ENCODE measurements around the gene TXNL4A. TPM values are rescaled to one million over a fixed set of nuclear protein-coding genes. Genes with fewer than 3 reads are reported as not detected.

The TXNL4A gene
- total and polyA plus RNA-seq, 3 donors from 2014 or later, result 37.4 to 158 (median 47.0) TPM

- Histone ChIP-seq H3K4me1 (no peaks in the 10 kb centered on the region), H3K4me3 (no peak overlapping the region), H3K27ac (no peak overlapping the region), H3K36me3 (ENCODE audit: low read depth, missing control alignments) (no peaks in the 10 kb centered on the region), H3K9me3 (no peaks in the 10 kb centered on the region), H3K27me3 (no peaks in the 10 kb centered on the region)
- 93 to 96% methylated on average over 11 of the region's 11 CpGs for WGBS, 2 donors
- peak; percentile 8 for DNase-seq
- intact Hi-C loops (cut with DNase I; ENCODE audit: low total_unique reads), result no loop called here
- TF ChIP-seq, protein P1, sequence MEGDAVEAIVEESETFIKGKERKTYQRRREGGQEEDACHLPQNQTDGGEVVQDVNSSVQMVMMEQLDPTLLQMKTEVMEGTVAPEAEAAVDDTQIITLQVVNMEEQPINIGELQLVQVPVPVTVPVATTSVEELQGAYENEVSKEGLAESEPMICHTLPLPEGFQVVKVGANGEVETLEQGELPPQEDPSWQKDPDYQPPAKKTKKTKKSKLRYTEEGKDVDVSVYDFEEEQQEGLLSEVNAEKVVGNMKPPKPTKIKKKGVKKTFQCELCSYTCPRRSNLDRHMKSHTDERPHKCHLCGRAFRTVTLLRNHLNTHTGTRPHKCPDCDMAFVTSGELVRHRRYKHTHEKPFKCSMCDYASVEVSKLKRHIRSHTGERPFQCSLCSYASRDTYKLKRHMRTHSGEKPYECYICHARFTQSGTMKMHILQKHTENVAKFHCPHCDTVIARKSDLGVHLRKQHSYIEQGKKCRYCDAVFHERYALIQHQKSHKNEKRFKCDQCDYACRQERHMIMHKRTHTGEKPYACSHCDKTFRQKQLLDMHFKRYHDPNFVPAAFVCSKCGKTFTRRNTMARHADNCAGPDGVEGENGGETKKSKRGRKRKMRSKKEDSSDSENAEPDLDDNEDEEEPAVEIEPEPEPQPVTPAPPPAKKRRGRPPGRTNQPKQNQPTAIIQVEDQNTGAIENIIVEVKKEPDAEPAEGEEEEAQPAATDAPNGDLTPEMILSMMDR (IDR thresholded peaks at IDR 0.05), result no peak
- no peak for TF ChIP-seq POLR2A (IDR thresholded peaks at IDR 0.05)
Observed at GRCh38 chr18:79926306-79926705, 62.1 kb downstream of the TXNL4A start.

GRCh38 chr18:79924814-79925731 lies 63.3 kb downstream of the TXNL4A start:
- no peaks in the 10 kb centered on the region for H3K27me3 ChIP-seq
- H3K27ac ChIP-seq, result no peak overlapping the region
- no peaks in the 10 kb centered on the region for H3K9me3 ChIP-seq
- H3K4me1 ChIP-seq, result no peaks in the 10 kb centered on the region
- 61 to 66% methylated on average over 25 of the region's 25 CpGs for WGBS, 2 donors
- no peak for TF ChIP-seq POLR2A (IDR thresholded peaks at IDR 0.05)
- TF ChIP-seq, protein P1 (IDR thresholded peaks at IDR 0.05), result no peak
- intact Hi-C loops (cut with DNase I; ENCODE audit: low total_unique reads), result no loop called here
- no peak overlapping the region for H3K4me3 ChIP-seq
- peak; percentile 81 for DNase-seq
- no peaks in the 10 kb centered on the region for H3K36me3 ChIP-seq (ENCODE audit: low read depth, missing control alignments)

DNA sequence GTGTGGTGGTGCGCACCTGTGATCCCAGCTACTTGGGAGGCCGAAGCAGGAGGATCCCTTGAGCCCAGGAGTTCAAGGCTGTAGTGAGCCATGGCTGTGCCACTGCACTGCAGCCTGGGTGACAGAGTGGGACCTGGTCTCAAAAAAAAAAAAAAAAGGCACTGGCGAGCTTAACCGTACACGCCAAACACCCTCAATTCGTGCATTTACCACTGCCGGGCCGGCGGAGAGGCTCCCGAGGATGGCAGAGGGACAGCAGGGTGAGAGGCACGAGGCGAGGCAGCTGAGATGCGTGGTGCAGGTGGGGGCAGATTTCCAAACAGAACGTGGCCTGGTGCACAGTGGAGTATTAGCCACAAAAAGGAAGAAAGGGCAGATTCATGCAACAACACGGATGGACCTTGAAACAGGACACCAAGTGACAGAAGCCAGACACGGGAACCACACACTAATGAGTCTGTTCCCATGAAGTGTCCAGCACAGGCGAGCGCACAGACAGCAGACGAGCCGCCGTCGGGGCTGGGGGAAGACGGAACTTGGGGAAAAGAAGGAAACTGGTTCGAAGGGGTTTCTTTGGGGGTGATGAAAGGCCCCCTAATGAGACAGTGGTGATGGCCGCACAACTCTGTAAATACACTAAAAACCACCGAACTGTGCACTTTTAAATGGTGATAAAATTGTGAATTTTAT lies 64.3 kb downstream of the TXNL4A start:
- intact Hi-C loops (cut with DNase I; ENCODE audit: low total_unique reads), result no loop called here
- no peaks in the 10 kb centered on the region for H3K36me3 ChIP-seq (ENCODE audit: low read depth, missing control alignments)
- DNase-seq, result peak; percentile 11
- H3K27ac ChIP-seq, result no peak overlapping the region
- no peak for TF ChIP-seq POLR2A (IDR thresholded peaks at IDR 0.05)
- TF ChIP-seq, protein P1 (IDR thresholded peaks at IDR 0.05), result no peak
- no peak overlapping the region for H3K4me3 ChIP-seq
- 94 to 96% methylated on average over 26 of the region's 26 CpGs for WGBS, 2 donors
- H3K9me3 ChIP-seq, result no peaks in the 10 kb centered on the region
- H3K4me1 ChIP-seq, result no peaks in the 10 kb centered on the region
- no peaks in the 10 kb centered on the region for H3K27me3 ChIP-seq

- Histone ChIP-seq H3K27ac (no peak overlapping the region), H3K27me3 (no peaks in the 10 kb centered on the region), H3K36me3 (ENCODE audit: low read depth, missing control alignments) (no peaks in the 10 kb centered on the region), H3K4me3 (no peak overlapping the region), H3K4me1 (no peaks in the 10 kb centered on the region), H3K9me3 (no peaks in the 10 kb centered on the region)
- no peak for TF ChIP-seq POLR2A (IDR thresholded peaks at IDR 0.05)
- TF ChIP-seq, protein P1 (IDR thresholded peaks at IDR 0.05), result no peak
- DNase-seq, result peak; percentile 7
- WGBS, 2 donors, result 78 to 91% methylated on average over 15 to 17 of the region's 17 CpGs
- intact Hi-C loops (cut with DNase I; ENCODE audit: low total_unique reads), result no loop called here
Observed at GRCh38 chr18:79922971-79923411, 65.4 kb downstream of the TXNL4A start.

Data from testis (tissue), 3 donors.